ENCODE measurements around the gene ATP8A2. TPM values are rescaled to one million over a fixed set of nuclear protein-coding genes. Genes with fewer than 3 reads are reported as not detected.
A peak's percentile ranks its signal among the peaks of the same experiment; 100 is the strongest.
"Not testable (repeated sequence)": the region's sequence is repeated elsewhere in the genome, so short reads cannot be mapped to it uniquely, and the experiment has no call there.

Gene ATP8A2
- total RNA-seq, 4 donors from 2014 or later, result 0.29 to 0.65 (median 0.46) TPM

- intact Hi-C loops (cut with DNase I), result no loop called here
- no peaks in the 10 kb centered on the region for H3K4me1 ChIP-seq
- no peaks in the 10 kb centered on the region for H3K9me3 ChIP-seq
- no peak for DNase-seq (ENCODE audit: extremely low spot score)
- 100% methylated on average over 3 of the region's 4 CpGs for WGBS
- H3K36me3 ChIP-seq, result no peaks in the 10 kb centered on the region
- TF ChIP-seq POLR2AphosphoS5 (IDR thresholded peaks at IDR 0.05) (no peak), EP300 (IDR thresholded peaks at IDR 0.05) (no peak), POLR2A (IDR thresholded peaks at IDR 0.05; ENCODE audit: low read depth) (no peak), CTCF (IDR thresholded peaks at IDR 0.05) (no peak)
- no peak overlapping the region for H3K27ac ChIP-seq (replicated peaks in 1 of 4)
- H3K27me3 ChIP-seq, result peaks cover 0 to 16% (median 0%) of the 10 kb centered on the region in 4 donors
- no peak overlapping the region for H3K4me3 ChIP-seq
Measured at GRCh38 chr13:25353344-25353743, 18.4 kb upstream of the ATP8A2 start.

- TF ChIP-seq CTCF (IDR thresholded peaks at IDR 0.05) (no peak), POLR2A (IDR thresholded peaks at IDR 0.05; ENCODE audit: low read depth) (no peak), POLR2AphosphoS5 (IDR thresholded peaks at IDR 0.05) (no peak), EP300 (IDR thresholded peaks at IDR 0.05) (no peak)
- no peaks in the 10 kb centered on the region for H3K9me3 ChIP-seq
Measured at GRCh38 chr13:25354377-25354776, 17.4 kb upstream of the ATP8A2 start.

GRCh38 chr13:25360443-25360842 is 11.3 kb upstream of the ATP8A2 start:
- H3K9me3 ChIP-seq; H3K36me3 ChIP-seq; H3K4me3 ChIP-seq; intact Hi-C loops (cut with DNase I); H3K4me1 ChIP-seq; DNase-seq (ENCODE audit: extremely low spot score); H3K27me3 ChIP-seq; H3K27ac ChIP-seq (replicated peaks in 1 of 4): not testable (repeated sequence)
- 91% methylated on average over 6 of the region's 6 CpGs for WGBS

More at GRCh38 chr13:25354377-25354776, 17.4 kb upstream of the ATP8A2 start:
- no peak for DNase-seq (ENCODE audit: extremely low spot score)
- H3K27ac ChIP-seq (replicated peaks in 1 of 4), result no peak overlapping the region
- intact Hi-C loops (cut with DNase I), result no loop called here
- H3K27me3 ChIP-seq, result peaks cover 0 to 16% (median 0%) of the 10 kb centered on the region in 4 donors
- H3K4me3 ChIP-seq, result no peak overlapping the region
- WGBS, result 92% methylated on average over 6 of the region's 6 CpGs
- no peaks in the 10 kb centered on the region for H3K4me1 ChIP-seq
- H3K36me3 ChIP-seq, result no peaks in the 10 kb centered on the region

- Histone ChIP-seq H3K36me3 (no peaks in the 10 kb centered on the region), H3K27ac (replicated peaks in 1 of 4) (no peak overlapping the region), H3K27me3 (peaks cover 0 to 22% (median 0%) of the 10 kb centered on the region in 4 donors), H3K4me3 (no peak overlapping the region), H3K9me3 (no peaks in the 10 kb centered on the region), H3K4me1 (no peaks in the 10 kb centered on the region)
- 96% methylated on average over 32 of the region's 32 CpGs for WGBS
- DNase-seq (ENCODE audit: extremely low spot score), result no peak
- no peak for TF ChIP-seq POLR2A (IDR thresholded peaks at IDR 0.05; ENCODE audit: low read depth)
- intact Hi-C loops (cut with DNase I), result no loop called here
Measured at GRCh38 chr13:25365720-25366235, 6.0 kb upstream of the ATP8A2 start.

GRCh38 chr13:25371158-25371874 is 458 bp upstream of the ATP8A2 start:
- Histone ChIP-seq H3K4me1 (peaks cover 0 to 15% (median 12%) of the 10 kb centered on the region in 4 donors), H3K36me3 (no peaks in the 10 kb centered on the region), H3K27me3 (peaks cover 0 to 74% (median 13%) of the 10 kb centered on the region in 4 donors), H3K9me3 (no peaks in the 10 kb centered on the region), H3K4me3 (peak overlapping the region; percentile 40 to 54 (median 46)), H3K27ac (replicated peaks in 1 of 4) (no peak overlapping the region)
- 55% methylated on average over 19 of the region's 20 CpGs for WGBS
- TF ChIP-seq EP300 (IDR thresholded peaks at IDR 0.05) (no peak), POLR2A (IDR thresholded peaks at IDR 0.05; ENCODE audit: low read depth) (no peak), POLR2AphosphoS5 (IDR thresholded peaks at IDR 0.05) (no peak), CTCF (IDR thresholded peaks at IDR 0.05) (no peak)
- no peak for DNase-seq (ENCODE audit: extremely low spot score)
- intact Hi-C loops (cut with DNase I), result no loop called here
